HG03521 (cell line): Measurements from ENCODE around the gene SRXN1.

ENCODE experiments used
- ATAC-seq: cut with Tn5 transposase; IDR thresholded peaks from one replicate; pipeline ENCODE4 v1.9.1; 2021; ENCODE audit warnings: mild to moderate bottlenecking, moderate library complexity; ENCODE audit not compliant: unreplicated experiment

SRXN1 gene

GRCh38 chr20:637559-637958 is 15.4 kb downstream of the SRXN1 start:
- no peak for ATAC-seq

DNA sequence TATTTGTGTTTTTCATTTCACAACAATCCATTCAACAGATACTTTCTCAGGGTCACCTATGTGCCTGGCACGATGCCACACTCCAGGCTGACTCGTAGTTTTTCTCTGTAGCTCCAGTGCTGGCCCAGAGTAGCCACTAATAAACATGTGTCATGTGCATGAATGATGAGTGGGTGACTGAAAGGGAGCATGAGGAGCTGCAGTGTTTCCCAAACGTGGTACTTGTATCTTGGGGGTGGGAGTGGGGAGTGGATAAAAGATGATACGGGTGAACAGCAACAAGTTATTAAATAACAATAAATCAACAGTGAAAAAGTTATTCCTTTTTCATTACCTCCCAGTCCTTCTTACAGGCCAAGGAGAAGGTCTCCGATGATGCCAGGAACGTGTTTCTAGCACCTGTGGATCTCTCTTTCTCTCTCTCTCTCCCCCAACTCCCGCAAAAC is 17.1 kb downstream of the SRXN1 start:
- ATAC-seq, result no peak

- ATAC-seq, result no peak
These were observed 17.7 kb downstream of the SRXN1 start for GRCh38 chr20:635028-635892.

DNA sequence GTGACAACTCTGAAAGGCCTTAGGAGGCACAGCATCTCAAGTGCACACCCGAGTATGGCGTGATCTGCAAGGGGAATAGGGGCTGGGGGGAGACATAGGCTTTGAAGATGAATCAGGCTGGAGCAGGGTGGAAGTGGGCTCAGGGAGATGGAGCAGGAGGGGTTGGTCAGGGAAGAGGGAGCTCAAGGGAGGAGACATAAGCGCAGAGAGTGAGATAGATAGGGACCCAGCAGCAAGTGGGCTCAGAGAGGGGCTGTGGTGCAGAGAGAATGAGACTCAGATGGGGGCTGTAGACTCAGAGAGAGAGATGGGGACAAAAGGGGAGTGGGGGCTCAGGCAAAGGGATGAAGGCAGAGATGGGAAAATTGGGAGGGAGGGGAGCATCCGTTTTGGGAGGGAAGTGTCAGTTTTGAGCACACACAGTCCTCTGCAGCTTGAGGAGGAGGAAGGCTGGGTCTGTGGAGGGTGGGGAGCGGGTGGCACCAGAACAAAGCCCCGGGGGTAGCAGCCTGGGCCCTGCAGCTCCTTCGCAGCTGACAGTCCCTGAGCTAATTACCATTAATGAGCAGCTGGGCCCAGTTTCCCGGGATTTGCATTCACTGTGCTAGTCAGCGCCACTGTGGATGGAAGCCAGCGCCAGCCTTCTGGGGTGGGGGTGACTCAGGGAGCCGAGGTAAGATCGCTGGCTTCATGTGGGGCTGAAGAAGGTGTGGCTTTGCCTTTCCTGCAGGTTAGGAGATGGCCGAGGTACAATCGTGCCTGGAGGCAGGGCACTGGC is 18.7 kb downstream of the SRXN1 start:
- ATAC-seq, result no peak

GRCh38 chr20:631101-631500 is 21.9 kb downstream of the SRXN1 start:
- ATAC-seq, result no peak

DNA sequence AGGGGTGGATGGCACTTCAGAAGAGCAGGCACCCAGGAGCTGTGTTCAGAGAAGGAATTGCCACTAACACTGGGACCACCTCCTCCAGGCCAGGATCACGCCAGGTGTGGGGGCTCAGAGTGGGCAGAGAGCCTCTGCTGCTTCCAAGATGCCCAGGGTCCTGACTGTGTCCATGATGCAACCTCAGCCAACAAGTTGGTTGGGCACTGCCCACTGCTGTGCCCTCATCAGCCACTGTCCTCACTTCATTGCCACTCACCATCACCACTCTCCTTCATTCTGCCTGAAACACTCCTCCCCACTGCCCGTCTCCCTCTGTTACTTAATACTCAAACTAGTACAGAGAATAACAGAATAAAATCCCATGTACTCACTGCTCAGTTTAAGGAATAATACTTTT is 26.4 kb downstream of the SRXN1 start:
- no peak for ATAC-seq

DNA sequence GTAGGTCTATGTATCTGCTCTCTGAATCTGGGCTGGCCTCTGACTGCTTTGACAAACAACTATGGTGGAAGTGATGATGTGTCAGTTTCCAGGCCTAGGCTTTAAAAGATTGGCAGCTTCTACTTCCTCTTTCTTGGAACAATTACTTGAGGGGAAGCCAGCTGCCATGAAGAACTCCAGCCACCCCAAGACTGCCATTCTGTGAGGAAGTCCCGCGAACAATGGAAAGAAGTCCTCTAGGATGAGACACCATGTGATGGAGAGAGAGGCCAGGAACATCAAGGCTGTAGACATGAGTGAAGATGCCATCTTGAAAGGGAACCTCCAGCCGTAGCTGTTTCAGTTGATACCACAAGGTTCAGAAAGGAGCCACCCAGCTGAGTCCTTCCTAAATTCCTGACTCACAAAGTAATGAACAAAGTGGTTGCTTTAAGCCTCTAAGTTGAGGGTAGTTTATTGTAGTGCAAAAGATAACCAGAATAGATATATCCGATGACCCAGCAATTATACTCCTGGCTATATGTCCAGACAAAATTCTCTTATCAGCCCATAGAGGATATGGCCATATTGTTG is 27.6 kb downstream of the SRXN1 start:
- ATAC-seq, result no peak

GRCh38 chr20:623704-624103 is 29.3 kb downstream of the SRXN1 start:
- no peak for ATAC-seq

GRCh38 chr20:623021-623420 is 30.0 kb downstream of the SRXN1 start:
- ATAC-seq, result no peak

- no peak for ATAC-seq
These were observed 30.8 kb downstream of the SRXN1 start for GRCh38 chr20:622161-622560.

DNA sequence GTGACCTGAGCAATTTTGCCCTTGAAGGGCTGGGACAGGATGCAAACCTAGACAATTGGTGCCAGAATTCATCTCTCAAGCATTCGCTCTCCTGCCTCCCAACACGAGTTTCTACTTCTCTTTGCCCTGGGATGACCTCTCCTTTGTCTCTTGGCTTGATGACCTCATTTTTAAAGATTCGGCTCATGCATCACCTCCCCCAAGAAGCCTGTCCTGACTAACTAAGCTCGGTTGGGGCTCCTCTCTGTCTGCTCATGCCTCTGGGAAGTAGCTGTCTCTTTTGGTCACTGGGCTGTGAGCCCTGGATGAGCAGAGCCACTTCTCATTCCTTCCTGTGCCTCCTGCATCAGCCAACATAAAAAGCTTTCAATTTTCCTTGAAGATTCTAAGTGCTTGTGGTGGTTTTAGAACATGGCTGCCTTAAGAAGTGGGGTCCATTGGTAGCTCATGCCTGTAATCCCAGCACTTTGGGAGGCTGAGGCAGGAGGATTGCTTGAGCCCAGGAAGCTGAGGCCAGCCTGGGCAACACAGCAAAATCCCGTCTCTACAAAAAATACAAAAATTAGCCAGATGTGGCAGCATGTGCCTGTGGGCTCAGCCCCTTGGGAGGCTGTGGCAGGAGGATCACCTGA is 31.8 kb downstream of the SRXN1 start:
- ATAC-seq, result no peak

DNA sequence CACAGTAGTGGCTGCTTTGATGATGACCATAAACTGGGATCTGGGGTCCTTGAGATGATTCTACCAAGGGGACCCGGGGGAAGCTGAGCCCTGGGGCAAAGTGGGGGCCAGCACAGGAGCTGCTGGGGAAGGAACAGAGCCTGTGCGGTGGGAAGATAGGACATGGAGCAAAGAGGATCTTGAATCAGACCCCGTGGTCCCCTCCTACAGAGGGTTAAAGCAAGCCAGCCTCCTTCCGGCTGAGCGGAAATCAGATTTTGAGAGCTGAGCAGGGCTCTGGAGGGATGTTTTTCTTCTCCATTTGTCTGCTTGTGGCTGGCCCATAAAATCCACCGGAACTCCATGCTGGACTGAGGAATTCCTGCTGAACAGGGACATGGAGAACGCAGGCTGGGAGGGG is 32.8 kb downstream of the SRXN1 start:
- ATAC-seq, result no peak

GRCh38 chr20:618980-619379 is 34.0 kb downstream of the SRXN1 start:
- ATAC-seq, result no peak

DNA sequence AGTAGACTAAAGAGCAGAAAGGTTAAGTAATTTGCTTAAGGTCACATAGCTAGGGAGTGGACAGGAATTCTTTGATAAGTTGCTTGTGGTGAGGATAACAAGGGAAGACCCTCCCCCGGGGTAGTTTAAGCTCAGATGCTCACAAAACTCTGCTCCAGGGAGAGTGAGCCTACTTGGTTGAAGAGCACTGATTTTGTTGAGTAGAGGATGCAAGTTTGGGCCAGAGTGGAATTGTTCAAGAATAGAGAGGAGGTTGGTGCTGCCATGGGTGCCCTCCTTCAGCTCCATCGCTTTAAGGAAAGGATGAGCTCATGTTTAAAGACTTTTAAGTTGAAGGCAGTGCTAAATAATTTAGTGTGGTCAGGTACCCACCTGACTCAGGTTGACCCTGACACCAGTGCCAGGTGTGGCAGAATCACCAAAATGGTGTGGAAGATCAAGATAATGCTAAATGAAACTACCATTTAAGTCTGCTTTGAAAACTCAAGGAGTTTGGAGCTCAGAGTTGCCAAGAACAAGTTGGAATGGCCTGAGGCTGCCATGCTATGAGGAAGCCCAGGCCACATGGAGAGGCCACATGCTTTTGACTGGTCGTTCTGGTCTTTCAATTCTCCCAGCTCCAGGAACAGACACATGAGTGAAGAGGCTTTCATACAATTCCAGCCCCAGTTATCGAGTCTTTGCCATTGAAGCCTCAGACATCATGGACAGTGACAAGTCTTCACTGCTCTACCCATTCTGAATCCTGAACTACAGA is 34.9 kb downstream of the SRXN1 start:
- no peak for ATAC-seq

DNA sequence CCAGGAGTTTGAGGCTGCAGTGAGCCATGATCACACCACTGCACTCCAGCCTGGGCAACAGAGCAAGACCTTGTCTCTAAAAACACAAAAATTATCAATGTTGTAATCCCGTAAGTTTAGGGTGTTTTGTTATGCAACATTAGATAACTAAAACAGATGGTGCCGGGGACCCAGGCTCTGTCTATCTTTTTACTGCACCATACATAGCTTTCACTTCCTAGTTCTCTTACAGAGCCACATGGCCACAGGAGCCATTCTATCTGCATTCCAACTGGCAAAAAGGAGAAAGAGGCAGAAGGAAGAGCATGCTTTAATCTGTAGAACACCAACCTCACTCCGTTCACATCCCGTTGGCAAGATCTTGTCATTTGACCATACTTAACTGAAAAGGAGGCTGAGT is 37.5 kb downstream of the SRXN1 start:
- no peak for ATAC-seq

GRCh38 chr20:611843-612185 is 41.2 kb downstream of the SRXN1 start:
- no peak for ATAC-seq

GRCh38 chr20:611047-611842 is 41.8 kb downstream of the SRXN1 start:
- no peak for ATAC-seq

- no peak for ATAC-seq
These were observed 42.6 kb downstream of the SRXN1 start, which contains the start of gene TCF15 for GRCh38 chr20:610130-611046. TCF15 (minus strand) TSS chr20:610309; CDS start chr20:610237, 72 bp downstream.
